ENCODE measurements around the gene C2orf76.

- TF ChIP-seq CTCF (IDR thresholded peaks at IDR 0.05) (no peak), POLR2A (IDR thresholded peaks at IDR 0.05) (no peak)
Measured at GRCh38 chr2:119385466-119385865, 18.8 kb upstream of the C2orf76 start.

All from uterus (tissue), 2 donors.